SK-N-MC (cell line): Measurements from ENCODE around the gene TMEM69.

Experiments used
- EZH2 ChIP-seq: fragments of 200-600 bp; sonication (generic); IDR thresholded peaks from one replicate; pipeline ENCODE4 v1.6.1; 2017; ENCODE audit warnings: antibody characterized with exemption
- FOXP2 ChIP-seq: optimal IDR thresholded peaks from 2 replicates; pipeline ENCODE3; 2011; ENCODE audit warnings: mild to moderate bottlenecking, moderate library complexity; ENCODE audit not compliant: insufficient read depth; ENCODE audit errors: extremely low read length, control extremely low read depth
- POLR2AphosphoS5 ChIP-seq: IDR thresholded peaks from 2 replicates; pipeline ENCODE4 v1.6.1; 2012; ENCODE audit warnings: mild to moderate bottlenecking, low read depth, low read length, borderline replicate concordance

DNA sequence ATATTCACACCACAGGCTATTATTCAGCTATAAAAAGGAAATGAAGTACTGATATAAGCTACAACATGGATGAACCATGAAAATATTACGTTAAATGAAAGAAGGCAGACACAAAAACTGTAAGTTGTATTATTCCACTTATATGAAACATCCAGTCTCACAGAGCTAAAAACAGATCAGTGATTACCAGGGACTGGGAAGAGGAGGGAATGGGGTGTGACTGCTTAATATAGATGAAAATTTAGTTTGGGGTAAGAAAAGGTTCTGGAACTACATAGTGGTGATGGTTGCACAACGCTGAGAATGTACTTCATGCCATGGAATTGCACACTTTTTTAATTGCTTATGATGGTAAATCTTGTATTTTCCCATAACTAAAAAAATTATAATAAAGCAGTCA, 21.1 kb upstream of the TMEM69 start:
- no peak for TF ChIP-seq POLR2AphosphoS5
- TF ChIP-seq EZH2 = no peak
- TF ChIP-seq FOXP2 = no peak
